Osteocyte (in vitro differentiated cells): ENCODE data around the gene PAPOLB. TPM values are rescaled to one million over a fixed set of nuclear protein-coding genes. Genes with fewer than 3 reads are reported as not detected.

ENCODE experiments used
- DNase-seq: peaks from one replicate; pipeline ENCODE4 v3.0.0; 2021; ENCODE audit warnings: mixed read lengths; ENCODE audit not compliant: unreplicated experiment; ENCODE audit errors: extremely low spot score
- H3K27ac Mint-ChIP-seq: one replicate; pipeline ENCODE4 v1.8.0; 2021; ENCODE audit warnings: mild to moderate bottlenecking, mixed read lengths; ENCODE audit not compliant: unreplicated experiment
- H3K27me3 Mint-ChIP-seq: one replicate; pipeline ENCODE4 v1.8.0; 2021; ENCODE audit warnings: mixed read lengths; ENCODE audit not compliant: unreplicated experiment
- H3K36me3 Mint-ChIP-seq: one replicate; pipeline ENCODE4 v1.8.0; 2021; ENCODE audit warnings: mixed read lengths; ENCODE audit not compliant: unreplicated experiment
- H3K4me1 Mint-ChIP-seq: one replicate; pipeline ENCODE4 v1.8.0; 2021; ENCODE audit warnings: mixed read lengths; ENCODE audit not compliant: unreplicated experiment
- H3K4me3 Mint-ChIP-seq: one replicate; pipeline ENCODE4 v1.8.0; 2021; ENCODE audit warnings: mild to moderate bottlenecking, moderate library complexity, mixed read lengths; ENCODE audit not compliant: unreplicated experiment
- H3K9me3 Mint-ChIP-seq: one replicate; pipeline ENCODE4 v1.8.0; 2021; ENCODE audit warnings: mixed read lengths; ENCODE audit not compliant: unreplicated experiment
- total RNA-seq: library from RNA; stranded (reverse); gene quantifications from 2 replicates; pipeline ENCODE4 v1.2.1, GENCODE V29; 2021
- TF ChIP-seq, protein P1 (sequence below): fragments of 200-600 bp; sonication (generic); IDR thresholded peaks from 2 replicates; pipeline ENCODE4 v1.5.0; 2021; ENCODE audit warnings: antibody characterized with exemption, mild to moderate bottlenecking, moderate library complexity

PAPOLB gene
- total RNA-seq, 1 donor from 2014 or later = 0.13 TPM

DNA sequence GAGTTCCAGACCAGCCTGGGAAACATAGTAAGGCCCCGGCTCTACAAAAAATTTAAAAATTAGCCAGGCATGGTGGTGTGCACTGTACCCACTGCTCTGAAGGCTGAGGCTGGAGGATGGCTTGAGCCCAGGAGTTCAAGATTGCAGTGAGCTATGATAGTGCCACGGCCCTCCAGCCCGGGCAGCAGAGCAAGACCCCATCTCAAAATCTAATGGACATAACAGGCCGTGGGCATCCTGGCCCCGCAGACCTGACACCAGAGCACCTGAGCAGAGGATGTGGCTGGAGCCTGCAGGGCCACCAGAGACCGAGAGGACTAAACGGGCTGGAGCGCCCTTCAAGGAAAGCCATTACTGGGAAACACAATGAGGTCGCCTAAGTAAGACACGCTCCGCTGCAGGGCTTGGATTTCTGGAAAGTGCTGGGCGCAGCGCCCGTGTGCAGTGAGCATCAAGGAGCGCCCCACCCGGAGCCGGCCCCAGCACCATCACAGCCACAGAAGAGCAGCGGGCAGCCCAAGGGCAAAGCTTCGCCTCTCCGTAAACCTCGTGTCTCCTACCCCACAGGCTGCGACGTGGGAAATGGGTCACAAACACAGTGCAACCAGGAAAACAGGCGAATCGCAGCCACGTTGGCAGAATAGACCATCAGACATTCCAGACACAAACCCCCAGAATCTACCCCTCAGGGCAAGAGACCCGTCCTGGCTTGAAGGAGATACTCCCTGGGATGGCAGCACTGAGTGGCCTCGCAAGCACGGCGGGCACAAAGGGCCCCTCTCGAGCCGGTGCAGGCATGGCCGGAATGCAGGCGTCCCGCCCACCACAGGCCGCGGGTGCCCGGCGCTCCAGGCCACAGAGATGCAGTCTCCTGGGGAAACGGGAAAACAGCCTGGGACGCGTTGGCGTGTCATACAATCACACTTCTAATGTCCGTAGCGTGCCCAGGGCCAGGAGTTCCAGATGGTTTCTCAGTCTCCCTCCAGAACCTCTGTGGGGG, 16.8 kb upstream of the PAPOLB start:
- no peak overlapping the region for H3K4me3 Mint-ChIP-seq
- peaks cover 3% of the 10 kb centered on the region for H3K36me3 Mint-ChIP-seq
- no peak for DNase-seq
- no peaks in the 10 kb centered on the region for H3K27me3 Mint-ChIP-seq
- no peaks in the 10 kb centered on the region for H3K9me3 Mint-ChIP-seq
- H3K27ac Mint-ChIP-seq = no peak overlapping the region
- TF ChIP-seq, protein P1, sequence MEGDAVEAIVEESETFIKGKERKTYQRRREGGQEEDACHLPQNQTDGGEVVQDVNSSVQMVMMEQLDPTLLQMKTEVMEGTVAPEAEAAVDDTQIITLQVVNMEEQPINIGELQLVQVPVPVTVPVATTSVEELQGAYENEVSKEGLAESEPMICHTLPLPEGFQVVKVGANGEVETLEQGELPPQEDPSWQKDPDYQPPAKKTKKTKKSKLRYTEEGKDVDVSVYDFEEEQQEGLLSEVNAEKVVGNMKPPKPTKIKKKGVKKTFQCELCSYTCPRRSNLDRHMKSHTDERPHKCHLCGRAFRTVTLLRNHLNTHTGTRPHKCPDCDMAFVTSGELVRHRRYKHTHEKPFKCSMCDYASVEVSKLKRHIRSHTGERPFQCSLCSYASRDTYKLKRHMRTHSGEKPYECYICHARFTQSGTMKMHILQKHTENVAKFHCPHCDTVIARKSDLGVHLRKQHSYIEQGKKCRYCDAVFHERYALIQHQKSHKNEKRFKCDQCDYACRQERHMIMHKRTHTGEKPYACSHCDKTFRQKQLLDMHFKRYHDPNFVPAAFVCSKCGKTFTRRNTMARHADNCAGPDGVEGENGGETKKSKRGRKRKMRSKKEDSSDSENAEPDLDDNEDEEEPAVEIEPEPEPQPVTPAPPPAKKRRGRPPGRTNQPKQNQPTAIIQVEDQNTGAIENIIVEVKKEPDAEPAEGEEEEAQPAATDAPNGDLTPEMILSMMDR = no peak
- H3K4me1 Mint-ChIP-seq = peaks cover 17% of the 10 kb centered on the region

DNA sequence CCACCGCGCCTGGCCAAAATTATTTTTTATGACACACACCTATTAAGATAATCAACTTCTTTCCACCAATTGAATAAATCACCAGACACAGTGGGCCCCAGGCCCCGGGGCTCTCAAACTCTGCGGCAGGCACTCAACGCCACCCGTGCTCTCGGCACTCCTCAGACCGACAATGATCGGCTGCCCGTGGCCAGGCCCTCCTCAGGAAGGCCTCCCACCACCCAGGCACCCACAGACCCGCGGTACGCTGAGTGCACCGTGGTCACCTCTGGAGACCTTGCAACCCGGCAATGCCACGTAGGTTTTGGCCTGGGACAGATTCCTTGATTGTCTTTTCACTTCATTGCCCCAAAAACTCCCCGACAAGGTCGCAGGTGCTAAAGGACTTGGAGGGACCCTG, 14.8 kb upstream of the PAPOLB start:
- DNase-seq = no peak
- H3K4me1 Mint-ChIP-seq = peaks cover 5% of the 10 kb centered on the region
- H3K27me3 Mint-ChIP-seq = no peaks in the 10 kb centered on the region
- no peak overlapping the region for H3K27ac Mint-ChIP-seq
- H3K4me3 Mint-ChIP-seq = no peak overlapping the region
- TF ChIP-seq, protein P1 = no peak
- peaks cover 3% of the 10 kb centered on the region for H3K36me3 Mint-ChIP-seq
- no peaks in the 10 kb centered on the region for H3K9me3 Mint-ChIP-seq

DNA sequence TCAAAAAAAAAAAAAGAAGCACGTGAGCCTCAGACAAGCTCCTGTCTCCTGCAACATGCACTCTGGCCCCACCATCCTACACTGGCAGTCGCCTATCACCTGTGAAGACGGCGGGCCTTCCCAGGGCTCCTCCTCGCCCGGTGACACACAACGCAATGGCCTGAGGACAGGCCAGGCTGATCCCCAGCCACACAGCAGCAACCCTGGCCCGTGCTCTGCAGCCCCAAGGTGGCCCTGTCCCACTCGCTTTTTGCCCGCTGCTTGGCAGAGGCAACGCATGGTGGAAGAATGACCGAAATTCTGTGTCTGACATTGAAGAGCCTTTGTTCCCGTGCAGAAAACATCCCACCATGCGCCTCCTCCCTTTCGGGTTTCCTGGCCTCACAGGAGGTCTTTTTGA, 13.6 kb upstream of the PAPOLB start:
- peaks cover 3% of the 10 kb centered on the region for H3K36me3 Mint-ChIP-seq
- no peak overlapping the region for H3K4me3 Mint-ChIP-seq
- no peak overlapping the region for H3K27ac Mint-ChIP-seq
- H3K27me3 Mint-ChIP-seq = no peaks in the 10 kb centered on the region
- H3K4me1 Mint-ChIP-seq = peaks cover 8% of the 10 kb centered on the region
- TF ChIP-seq, protein P1 = no peak
- no peak for DNase-seq
- H3K9me3 Mint-ChIP-seq = no peaks in the 10 kb centered on the region

DNA sequence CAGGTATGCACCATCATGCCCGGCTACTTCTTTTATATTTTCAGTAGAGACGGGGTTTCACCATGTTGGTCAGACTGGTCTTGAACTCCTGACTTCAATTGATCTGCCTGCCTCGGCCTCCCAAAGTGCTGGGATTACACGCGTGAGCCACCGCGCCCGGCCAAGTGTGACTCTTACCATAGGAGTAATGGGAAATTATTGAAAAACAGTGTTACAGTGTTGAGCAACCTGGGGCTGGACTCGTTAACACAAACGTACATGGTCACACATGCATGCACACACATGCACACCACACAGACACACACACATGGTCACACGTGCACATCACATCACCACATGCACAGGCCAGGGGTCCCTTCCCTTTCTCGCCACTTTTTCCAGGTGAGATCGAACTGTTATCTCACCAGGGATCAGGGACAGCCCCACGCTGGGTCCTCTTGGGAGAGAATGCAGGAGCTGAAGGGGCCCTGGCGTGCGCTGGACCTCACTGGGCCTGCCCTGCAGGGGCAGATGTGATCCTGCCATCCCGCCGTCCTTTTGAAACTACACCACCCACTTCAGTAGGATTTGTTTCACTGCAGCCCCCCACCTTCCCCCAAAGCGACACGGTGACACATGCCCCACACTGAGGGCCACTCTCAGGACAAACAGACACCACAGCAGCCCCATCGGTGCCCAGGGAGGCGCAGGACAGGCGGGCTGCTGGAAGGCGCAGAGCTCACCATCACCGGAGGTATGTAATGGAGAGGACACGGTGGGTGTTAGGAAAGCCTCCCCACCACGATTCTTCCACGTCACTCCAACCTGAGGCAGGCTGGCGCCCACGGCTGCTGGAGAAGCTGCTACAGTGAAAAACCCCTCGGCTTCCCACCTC, 11.5 kb upstream of the PAPOLB start:
- TF ChIP-seq, protein P1 = no peak
- DNase-seq = no peak
- Mint-ChIP-seq H3K4me3 (no peak overlapping the region), H3K27ac (no peak overlapping the region), H3K27me3 (no peaks in the 10 kb centered on the region), H3K9me3 (no peaks in the 10 kb centered on the region), H3K4me1 (peaks cover 5% of the 10 kb centered on the region), H3K36me3 (peaks cover 3% of the 10 kb centered on the region)
